ENCODE data around the gene CISTR. TPM values are rescaled to one million over a fixed set of nuclear protein-coding genes. Genes with fewer than 3 reads are reported as not detected.

Gene CISTR
- total and polyA plus RNA-seq, 2 experiments from 2014 or later = not detected

- no peaks in the 10 kb centered on the region for H3K79me2 ChIP-seq (replicated peaks; ENCODE audit: insufficient read depth)
- Mint-ChIP-seq H3K36me3 (ENCODE audit: low read depth) (no peaks in the 10 kb centered on the region), H3K4me3 (no peak overlapping the region), H3K27me3 (ENCODE audit: insufficient read depth, low read depth, poor library complexity) (peaks cover 8% of the 10 kb centered on the region), H3K9me3 (no peaks in the 10 kb centered on the region), H3K4me1 (peaks cover 16% of the 10 kb centered on the region), H3K27ac (no peak overlapping the region)
- ATAC-seq = no peak
- no peak overlapping the region for H3K27ac ChIP-seq (ENCODE audit: low read depth)
- no peaks in the 10 kb centered on the region for H3K4me1 ChIP-seq (ENCODE audit: insufficient read depth)
- no peaks in the 10 kb centered on the region; the same call in 1 of the 2 replicates for H3K27me3 ChIP-seq (ENCODE audit: insufficient read depth)
- no peaks in the 10 kb centered on the region for H3K36me3 ChIP-seq (ENCODE audit: insufficient read depth)
- H3K4me3 ChIP-seq = no peak overlapping the region
- 0 out of 2 replicates have a peak, but pooled peaks cover 4% of the 10 kb centered on the region for H3K9me2 ChIP-seq (ENCODE audit: insufficient read depth)
- H3K4me2 ChIP-seq = no peak overlapping the region
- no peak for DNase-seq (ENCODE audit: low spot score)
- no peak overlapping the region for H2AFZ ChIP-seq
- H3F3A ChIP-seq (replicated peaks; ENCODE audit: low read depth) = no peaks in the 10 kb centered on the region
- TF ChIP-seq JUNB (IDR thresholded peaks at IDR 0.05; ENCODE audit: unreplicated experiment) (no peak), ETS1 (IDR thresholded peaks at IDR 0.05) (no peak), NANOG (IDR thresholded peaks at IDR 0.05; ENCODE audit: borderline replicate concordance) (no peak), ZNF114 (CRISPR knock-in tag; IDR thresholded peaks at IDR 0.05) (no peak), REST (IDR thresholded peaks at IDR 0.05; ENCODE audit: unreplicated experiment) (no peak), ZNF331 (CRISPR knock-in tag; IDR thresholded peaks at IDR 0.05; ENCODE audit: low read depth) (no peak), EZH2phosphoT487 (IDR thresholded peaks at IDR 0.05; ENCODE audit: unreplicated experiment) (no peak), CTCF (conservative IDR thresholded peaks at IDR 0.05; ENCODE audit: low read depth in 2 of 2) (no peak), STAT1 (IDR thresholded peaks at IDR 0.05; ENCODE audit: unreplicated experiment) (no peak), ZNF462 (CRISPR knock-in tag; IDR thresholded peaks at IDR 0.05) (no peak), CREB1 (CRISPR knock-in tag; IDR thresholded peaks at IDR 0.05; ENCODE audit: low read depth) (no peak), POLR2AphosphoS5 (IDR thresholded peaks at IDR 0.05; ENCODE audit: low read depth) (no peak), EZH2 (IDR thresholded peaks at IDR 0.05; ENCODE audit: low read depth, unreplicated experiment) (no peak)
- no peaks in the 10 kb centered on the region for H4K20me1 ChIP-seq (replicated peaks; ENCODE audit: insufficient read depth)
Measured at GRCh38 chr12:53780323-53780722, 28.5 kb upstream of the CISTR start.

All from GM23338 (cell line).